Osteocyte (in vitro differentiated cells): ENCODE data around the gene DOHH. TPM values are rescaled to one million over a fixed set of nuclear protein-coding genes. Genes with fewer than 3 reads are reported as not detected.

ENCODE experiments used
- DNase-seq: peaks from one replicate; pipeline ENCODE4 v3.0.0; 2021; ENCODE audit warnings: mixed read lengths; ENCODE audit not compliant: unreplicated experiment; ENCODE audit errors: extremely low spot score
- H3K27ac Mint-ChIP-seq: one replicate; pipeline ENCODE4 v1.8.0; 2021; ENCODE audit warnings: mild to moderate bottlenecking, mixed read lengths; ENCODE audit not compliant: unreplicated experiment
- H3K27me3 Mint-ChIP-seq: one replicate; pipeline ENCODE4 v1.8.0; 2021; ENCODE audit warnings: mixed read lengths; ENCODE audit not compliant: unreplicated experiment
- H3K36me3 Mint-ChIP-seq: one replicate; pipeline ENCODE4 v1.8.0; 2021; ENCODE audit warnings: mixed read lengths; ENCODE audit not compliant: unreplicated experiment
- H3K4me1 Mint-ChIP-seq: one replicate; pipeline ENCODE4 v1.8.0; 2021; ENCODE audit warnings: mixed read lengths; ENCODE audit not compliant: unreplicated experiment
- H3K4me3 Mint-ChIP-seq: one replicate; pipeline ENCODE4 v1.8.0; 2021; ENCODE audit warnings: mild to moderate bottlenecking, moderate library complexity, mixed read lengths; ENCODE audit not compliant: unreplicated experiment
- H3K9me3 Mint-ChIP-seq: one replicate; pipeline ENCODE4 v1.8.0; 2021; ENCODE audit warnings: mixed read lengths; ENCODE audit not compliant: unreplicated experiment
- total RNA-seq: library from RNA; stranded (reverse); gene quantifications from 2 replicates; pipeline ENCODE4 v1.2.1, GENCODE V29; 2021
- TF ChIP-seq, protein P1 (sequence below): fragments of 200-600 bp; sonication (generic); IDR thresholded peaks from 2 replicates; pipeline ENCODE4 v1.5.0; 2021; ENCODE audit warnings: antibody characterized with exemption, mild to moderate bottlenecking, moderate library complexity

The DOHH gene
- total RNA-seq, 1 donor from 2014 or later: 10.8 TPM

DNA sequence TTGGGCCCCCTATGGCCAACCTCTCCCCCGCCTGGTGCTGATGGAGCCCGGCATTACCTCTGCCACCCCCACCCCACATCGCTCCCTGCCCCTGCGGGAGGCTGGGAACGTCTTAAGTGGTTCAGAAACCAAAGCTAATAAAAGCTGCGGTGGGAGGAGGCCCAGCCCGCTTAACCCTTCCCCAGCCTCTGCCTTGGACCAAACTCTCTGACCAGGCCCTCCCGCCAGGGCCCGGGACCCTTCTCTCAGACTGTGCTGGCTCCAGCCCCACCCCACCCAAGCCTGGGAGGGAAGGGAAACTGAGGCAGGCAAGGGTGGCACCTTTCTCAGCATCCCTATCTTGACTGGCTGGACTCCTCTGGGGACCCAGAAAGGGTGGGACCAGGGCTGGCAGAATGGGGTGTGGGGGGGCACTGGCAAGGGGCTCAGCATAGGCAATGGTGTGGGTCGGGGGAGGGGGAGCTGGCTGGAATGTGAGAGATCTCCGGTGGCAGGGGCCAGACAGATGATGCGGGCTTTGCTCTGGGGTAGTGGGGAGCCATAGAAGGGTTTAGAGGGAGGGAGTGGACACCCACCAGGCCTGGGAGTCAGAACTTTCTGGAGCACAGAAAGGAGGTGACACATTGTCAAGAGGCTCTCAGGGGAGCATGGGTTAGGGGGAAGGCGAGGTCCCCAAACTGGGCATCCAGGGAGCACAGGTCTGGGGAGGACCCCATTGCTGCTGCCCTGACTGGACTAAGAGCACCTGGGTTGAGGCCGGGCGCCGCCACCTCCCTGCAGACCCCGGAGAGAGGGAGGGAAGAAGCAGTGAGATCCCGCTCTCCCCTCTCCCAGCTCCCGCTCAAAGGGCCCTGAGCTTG lies 42.0 kb downstream of the DOHH start:
- peak overlapping the region; percentile 38 for H3K4me3 Mint-ChIP-seq
- H3K4me1 Mint-ChIP-seq: peaks cover 41% of the 10 kb centered on the region
- H3K9me3 Mint-ChIP-seq: no peaks in the 10 kb centered on the region
- TF ChIP-seq, protein P1, sequence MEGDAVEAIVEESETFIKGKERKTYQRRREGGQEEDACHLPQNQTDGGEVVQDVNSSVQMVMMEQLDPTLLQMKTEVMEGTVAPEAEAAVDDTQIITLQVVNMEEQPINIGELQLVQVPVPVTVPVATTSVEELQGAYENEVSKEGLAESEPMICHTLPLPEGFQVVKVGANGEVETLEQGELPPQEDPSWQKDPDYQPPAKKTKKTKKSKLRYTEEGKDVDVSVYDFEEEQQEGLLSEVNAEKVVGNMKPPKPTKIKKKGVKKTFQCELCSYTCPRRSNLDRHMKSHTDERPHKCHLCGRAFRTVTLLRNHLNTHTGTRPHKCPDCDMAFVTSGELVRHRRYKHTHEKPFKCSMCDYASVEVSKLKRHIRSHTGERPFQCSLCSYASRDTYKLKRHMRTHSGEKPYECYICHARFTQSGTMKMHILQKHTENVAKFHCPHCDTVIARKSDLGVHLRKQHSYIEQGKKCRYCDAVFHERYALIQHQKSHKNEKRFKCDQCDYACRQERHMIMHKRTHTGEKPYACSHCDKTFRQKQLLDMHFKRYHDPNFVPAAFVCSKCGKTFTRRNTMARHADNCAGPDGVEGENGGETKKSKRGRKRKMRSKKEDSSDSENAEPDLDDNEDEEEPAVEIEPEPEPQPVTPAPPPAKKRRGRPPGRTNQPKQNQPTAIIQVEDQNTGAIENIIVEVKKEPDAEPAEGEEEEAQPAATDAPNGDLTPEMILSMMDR: no peak
- no peaks in the 10 kb centered on the region for H3K27me3 Mint-ChIP-seq
- DNase-seq: no peak
- H3K27ac Mint-ChIP-seq: peak overlapping the region; percentile 91
- H3K36me3 Mint-ChIP-seq: peaks cover 6% of the 10 kb centered on the region

GRCh38 chr19:3457528-3458228 lies 42.8 kb downstream of the DOHH start:
- TF ChIP-seq, protein P1: no peak
- H3K4me3 Mint-ChIP-seq: peak overlapping the region; percentile 18

GRCh38 chr19:3456925-3457527 lies 43.4 kb downstream of the DOHH start:
- no peaks in the 10 kb centered on the region for H3K27me3 Mint-ChIP-seq
- H3K4me3 Mint-ChIP-seq: no peak overlapping the region
- DNase-seq: no peak
- TF ChIP-seq, protein P1: no peak
- peak overlapping the region; percentile 91 for H3K27ac Mint-ChIP-seq
- H3K36me3 Mint-ChIP-seq: peaks cover 8% of the 10 kb centered on the region
- no peaks in the 10 kb centered on the region for H3K9me3 Mint-ChIP-seq
- H3K4me1 Mint-ChIP-seq: peaks cover 39% of the 10 kb centered on the region

More at GRCh38 chr19:3457528-3458228, 42.8 kb downstream of the DOHH start:
- H3K27ac Mint-ChIP-seq: peak overlapping the region; percentile 91
- H3K4me1 Mint-ChIP-seq: peaks cover 39% of the 10 kb centered on the region
- no peaks in the 10 kb centered on the region for H3K9me3 Mint-ChIP-seq
- H3K27me3 Mint-ChIP-seq: no peaks in the 10 kb centered on the region
- peaks cover 8% of the 10 kb centered on the region for H3K36me3 Mint-ChIP-seq
- no peak for DNase-seq

GRCh38 chr19:3455960-3456601 lies 44.4 kb downstream of the DOHH start:
- H3K27ac Mint-ChIP-seq: peak overlapping the region; percentile 61
- peaks cover 11% of the 10 kb centered on the region for H3K36me3 Mint-ChIP-seq
- DNase-seq: no peak
- H3K4me1 Mint-ChIP-seq: peaks cover 42% of the 10 kb centered on the region
- no peaks in the 10 kb centered on the region for H3K27me3 Mint-ChIP-seq
- TF ChIP-seq, protein P1: no peak
- no peaks in the 10 kb centered on the region for H3K9me3 Mint-ChIP-seq
- H3K4me3 Mint-ChIP-seq: no peak overlapping the region
